Measurements from ENCODE around the gene FOXN1. TPM values are rescaled to one million over a fixed set of nuclear protein-coding genes. Genes with fewer than 3 reads are reported as not detected.

FOXN1 gene
- polyA plus RNA-seq, 1 of the 3 experiments (the other 2 are of a cell fraction): not detected

GRCh38 chr17:28492352-28493310 is 13.5 kb upstream of the FOXN1 start:
- Histone ChIP-seq H3F3A (replicated peaks; ENCODE audit: insufficient read depth) (no peaks in the 10 kb centered on the region), H3K9me2 (no peaks in the 10 kb centered on the region), H3K36me3 (replicated peaks in 1 of 2; ENCODE audit: control insufficient read depth in 1 of 2, insufficient read depth in 2 of 2, low read length in 1 of 2) (no peaks in the 10 kb centered on the region), H4K20me1 (ENCODE audit: insufficient read depth) (no peaks in the 10 kb centered on the region), H3K27ac (ENCODE audit: low read depth in 2 of 2, low read length in 1 of 2) (no peak overlapping the region), H3K4me3 (ENCODE audit: low read depth in 2 of 2, low read length in 1 of 2) (no peak overlapping the region), H3K27me3 (ENCODE audit: insufficient read depth) (0 out of 2 replicates have a peak, but pooled peaks cover 7% of the 10 kb centered on the region), H3K9me3 (no peaks in the 10 kb centered on the region), H2AFZ (ENCODE audit: low read depth) (no peak overlapping the region), H3K9ac (no peak overlapping the region), H3K4me1 (ENCODE audit: control insufficient read depth in 1 of 2, insufficient read depth in 2 of 2, low read depth in 1 of 2, low read length in 1 of 2) (peaks cover 0 to 2% of the 10 kb centered on the region in 2 experiments; a peak in 1 of 4 replicates), H3K79me2 (ENCODE audit: insufficient read depth) (no peaks in the 10 kb centered on the region), H3K4me2 (no peak overlapping the region)
- POLR2A ChIA-PET: no interaction called here
- no peak for TF ChIP-seq FOSL2 (IDR thresholded peaks at IDR 0.05; ENCODE audit: borderline replicate concordance, low read depth)
- TF ChIP-seq CHD2 (IDR thresholded peaks at IDR 0.05; ENCODE audit: low read length, partially characterized antibody): no peak
- TF ChIP-seq FOXM1 (IDR thresholded peaks at IDR 0.05; ENCODE audit: low read depth): no peak
- TF ChIP-seq REST (IDR thresholded peaks at IDR 0.05; ENCODE audit: low read depth, low read length): no peak
- no peak for TF ChIP-seq TEAD4 (IDR thresholded peaks at IDR 0.05; ENCODE audit: borderline replicate concordance, insufficient read depth)
- no peak for TF ChIP-seq IRF3 (IDR thresholded peaks at IDR 0.05; ENCODE audit: low read depth, low read length)
- no peak for TF ChIP-seq MXI1 (IDR thresholded peaks at IDR 0.05; ENCODE audit: low read depth, low read length)
- TF ChIP-seq TCF12 (IDR thresholded peaks at IDR 0.05): no peak
- no peak for TF ChIP-seq USF2 (IDR thresholded peaks at IDR 0.05; ENCODE audit: borderline replicate concordance, low read depth, low read length)
- no peak for TF ChIP-seq EZH2phosphoT487 (IDR thresholded peaks at IDR 0.05; ENCODE audit: borderline replicate concordance, low read depth)
- no peak for TF ChIP-seq FOXJ3 (CRISPR knock-in tag; IDR thresholded peaks at IDR 0.05)
- no peak for TF ChIP-seq PBX3 (IDR thresholded peaks at IDR 0.05)
- WGBS (ENCODE audit: low lambda C conversion rate): 12% methylated on average over 4 of the region's 4 CpGs
- no peak for DNase-seq
- CTCF ChIA-PET: interaction anchor here (1.5 to 9.1 kb wide), 8 partner anchors 8 to 119 kb away, joined by 4 to 117 read pairs (median 14); partner anchors contain the start of gene FOXN1
